HEK293 (cell line): ENCODE data around the gene HDAC10.

Experiments
- EGR2 ChIP-seq: fragments of 450-650 bp; formaldehyde crosslinking; IDR thresholded peaks from 2 replicates; pipeline ENCODE4 v1.5.1; 2016; ENCODE audit warnings: low read depth, missing biosample characterization, missing genetic modification characterization
- ZBTB17 ChIP-seq: fragments of 450-650 bp; formaldehyde crosslinking; IDR thresholded peaks from 2 replicates; pipeline ENCODE4 v1.5.1; 2016; ENCODE audit warnings: missing biosample characterization, missing genetic modification characterization
- ZNF561 ChIP-seq: fragments of 450-650 bp; IDR thresholded peaks from 2 replicates; pipeline ENCODE4 v1.5.1; 2018; ENCODE audit warnings: missing biosample characterization, missing genetic modification characterization, borderline replicate concordance

GRCh38 chr22:50197856-50198623 is 53.0 kb downstream of the HDAC10 start:
- TF ChIP-seq EGR2 (no peak), ZBTB17 (tag by site-specific recombination) (no peak), ZNF561 (tag by site-specific recombination) (no peak)
